ENCODE results near the gene SEC14L2.

SEC14L2 gene

DNA sequence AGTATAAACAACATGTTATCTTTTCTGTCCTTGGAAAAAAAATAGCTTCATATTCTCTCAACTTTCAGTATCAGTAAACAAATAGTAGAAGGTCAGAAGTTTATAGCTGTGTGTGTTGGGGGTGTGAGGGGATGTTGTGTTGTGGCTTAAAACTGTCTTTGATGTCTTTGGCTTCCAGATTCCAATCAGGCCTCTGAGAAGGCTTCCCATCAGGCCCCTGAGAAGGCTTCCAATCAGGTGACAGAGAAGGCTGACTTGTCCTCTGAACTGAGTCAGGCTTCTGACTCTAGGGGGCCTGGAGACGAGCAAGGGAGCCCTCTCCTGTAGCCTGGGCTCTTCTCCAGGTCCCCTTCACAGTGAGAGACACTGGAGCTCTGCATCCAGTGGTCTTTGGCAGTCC lies 38.0 kb downstream of the SEC14L2 start:
- H3K79me2 ChIP-seq (ENCODE audit: low read length) = no peaks in the 10 kb centered on the region
- peaks cover 14% of the 10 kb centered on the region for H3K4me1 ChIP-seq (ENCODE audit: low read length)
- H3K9ac ChIP-seq (ENCODE audit: low read length) = no peak overlapping the region
- H3K9me3 ChIP-seq (ENCODE audit: insufficient read depth, low read length) = no peaks in the 10 kb centered on the region
- H4K20me1 ChIP-seq (ENCODE audit: insufficient read depth, low read length) = no peaks in the 10 kb centered on the region
- H3K27me3 ChIP-seq (ENCODE audit: low read depth, low read length) = no peaks in the 10 kb centered on the region
- no peak for TF ChIP-seq EZH2phosphoT487 (IDR thresholded peaks at IDR 0.05; ENCODE audit: low read depth)
- no peak for TF ChIP-seq CTCF (IDR thresholded peaks at IDR 0.05; ENCODE audit: low read depth, low read length)
- H3K27ac ChIP-seq (ENCODE audit: low read length) = peak overlapping the region; percentile 31; the same call in 1 of the 2 replicates
- peak overlapping the region; percentile 83 for H3K4me3 ChIP-seq (ENCODE audit: low read length)
- H3K36me3 ChIP-seq (replicated peaks; ENCODE audit: low read depth, low read length) = peaks cover 22% of the 10 kb centered on the region
- H2AFZ ChIP-seq (ENCODE audit: low read depth, low read length) = no peak overlapping the region
- H3K4me2 ChIP-seq (ENCODE audit: low read length) = peak overlapping the region; percentile 88

DNA sequence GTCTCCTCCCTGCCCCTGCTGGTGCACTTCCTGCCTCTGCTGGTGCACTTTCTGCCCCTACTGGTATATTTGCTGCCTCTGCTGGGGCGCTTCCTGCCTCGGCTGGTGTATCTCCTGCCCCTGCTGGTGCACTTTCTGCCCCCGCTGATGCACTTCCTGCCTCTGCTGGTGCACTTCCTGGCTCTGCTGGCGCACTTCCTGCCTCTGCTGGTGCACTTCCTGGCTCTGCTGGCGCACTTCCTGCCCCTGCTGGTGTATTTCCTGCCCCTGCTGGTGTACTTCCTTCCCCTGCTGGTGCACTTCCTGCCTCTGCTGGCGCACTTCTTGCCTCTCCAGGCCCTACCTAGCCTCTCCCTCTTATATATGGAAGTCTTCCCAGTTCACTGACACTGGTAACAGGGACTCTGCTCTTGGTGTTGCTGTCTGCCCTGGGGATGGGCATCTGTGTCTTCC lies 38.9 kb downstream of the SEC14L2 start:
- peaks cover 14% of the 10 kb centered on the region for H3K4me1 ChIP-seq (ENCODE audit: low read length)
- no peak for TF ChIP-seq EZH2phosphoT487 (IDR thresholded peaks at IDR 0.05; ENCODE audit: low read depth)
- peak; percentile 22 for TF ChIP-seq CTCF (IDR thresholded peaks at IDR 0.05; ENCODE audit: low read depth, low read length)
- H4K20me1 ChIP-seq (ENCODE audit: insufficient read depth, low read length) = no peaks in the 10 kb centered on the region
- H3K4me2 ChIP-seq (ENCODE audit: low read length) = peak overlapping the region; percentile 88
- H3K27me3 ChIP-seq (ENCODE audit: low read depth, low read length) = no peaks in the 10 kb centered on the region
- peak overlapping the region; percentile 31 for H3K27ac ChIP-seq (ENCODE audit: low read length)
- no peaks in the 10 kb centered on the region for H3K9me3 ChIP-seq (ENCODE audit: insufficient read depth, low read length)
- peaks cover 22% of the 10 kb centered on the region for H3K36me3 ChIP-seq (replicated peaks; ENCODE audit: low read depth, low read length)
- H3K9ac ChIP-seq (ENCODE audit: low read length) = peak overlapping the region; percentile 48; the same call in 1 of the 2 replicates
- H3K79me2 ChIP-seq (ENCODE audit: low read length) = no peaks in the 10 kb centered on the region
- peak overlapping the region; percentile 83 for H3K4me3 ChIP-seq (ENCODE audit: low read length)
- peak overlapping the region; percentile 92 for H2AFZ ChIP-seq (ENCODE audit: low read depth, low read length)

DNA sequence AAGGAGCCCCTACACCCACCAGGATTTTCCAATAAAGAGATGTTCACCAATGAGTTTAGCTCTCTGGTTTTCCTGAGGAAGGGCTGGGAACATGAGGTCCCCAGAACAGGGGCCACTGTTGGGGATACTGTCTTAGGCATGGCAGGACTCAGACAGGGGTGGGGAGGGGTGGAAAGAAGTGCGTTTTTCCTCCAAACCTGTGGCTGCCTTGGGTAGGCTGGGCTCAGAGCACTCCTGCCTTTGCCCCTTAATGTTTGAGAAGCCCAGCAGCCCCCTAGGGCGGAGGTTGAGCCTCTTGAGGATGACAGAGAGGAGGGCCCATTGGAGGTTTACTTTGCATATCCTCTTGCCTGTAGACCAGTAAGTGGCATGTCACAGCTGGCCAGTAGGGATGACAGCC lies 39.4 kb downstream of the SEC14L2 start:
- peaks cover 14% of the 10 kb centered on the region for H3K4me1 ChIP-seq (ENCODE audit: low read length)
- H3K4me3 ChIP-seq (ENCODE audit: low read length) = peak overlapping the region; percentile 83
- peak overlapping the region; percentile 92 for H2AFZ ChIP-seq (ENCODE audit: low read depth, low read length)
- no peaks in the 10 kb centered on the region for H3K9me3 ChIP-seq (ENCODE audit: insufficient read depth, low read length)
- H3K4me2 ChIP-seq (ENCODE audit: low read length) = peak overlapping the region; percentile 88
- H3K27ac ChIP-seq (ENCODE audit: low read length) = peak overlapping the region; percentile 31
- H3K27me3 ChIP-seq (ENCODE audit: low read depth, low read length) = no peaks in the 10 kb centered on the region
- H3K36me3 ChIP-seq (replicated peaks; ENCODE audit: low read depth, low read length) = peaks cover 22% of the 10 kb centered on the region
- no peaks in the 10 kb centered on the region for H4K20me1 ChIP-seq (ENCODE audit: insufficient read depth, low read length)
- TF ChIP-seq EZH2phosphoT487 (IDR thresholded peaks at IDR 0.05; ENCODE audit: low read depth) (no peak), CTCF (IDR thresholded peaks at IDR 0.05; ENCODE audit: low read depth, low read length) (no peak)
- H3K9ac ChIP-seq (ENCODE audit: low read length) = peak overlapping the region; percentile 35; the same call in 1 of the 2 replicates
- no peaks in the 10 kb centered on the region for H3K79me2 ChIP-seq (ENCODE audit: low read length)

GRCh38 chr22:30438559-30438958 lies 41.7 kb downstream of the SEC14L2 start:
- peaks cover 24% of the 10 kb centered on the region for H3K4me1 ChIP-seq (ENCODE audit: low read length)
- no peak overlapping the region for H3K4me2 ChIP-seq (ENCODE audit: low read length)
- H2AFZ ChIP-seq (ENCODE audit: low read depth, low read length) = no peak overlapping the region
- H3K27ac ChIP-seq (ENCODE audit: low read length) = no peak overlapping the region
- no peak overlapping the region for H3K9ac ChIP-seq (ENCODE audit: low read length)
- no peaks in the 10 kb centered on the region for H3K27me3 ChIP-seq (ENCODE audit: low read depth, low read length)
- peaks cover 22% of the 10 kb centered on the region for H3K36me3 ChIP-seq (replicated peaks; ENCODE audit: low read depth, low read length)
- H3K4me3 ChIP-seq (ENCODE audit: low read length) = no peak overlapping the region
- no peaks in the 10 kb centered on the region for H4K20me1 ChIP-seq (ENCODE audit: insufficient read depth, low read length)
- no peaks in the 10 kb centered on the region for H3K79me2 ChIP-seq (ENCODE audit: low read length)
- TF ChIP-seq CTCF (IDR thresholded peaks at IDR 0.05; ENCODE audit: low read depth, low read length) (no peak), EZH2phosphoT487 (IDR thresholded peaks at IDR 0.05; ENCODE audit: low read depth) (no peak)
- no peaks in the 10 kb centered on the region for H3K9me3 ChIP-seq (ENCODE audit: insufficient read depth, low read length)

Data from OCI-LY3 (cell line).